Femur (tissue), 1 donor: ENCODE measurements around the gene NAPB.
A peak's percentile ranks its signal among the peaks of the same experiment; 100 is the strongest.

Experiments
- DNase-seq: peaks from one replicate; pipeline ENCODE4 v3.0.0-alpha.2; 2017

Gene NAPB

GRCh38 chr20:23340524-23340923 lies 80.8 kb downstream of the NAPB start:
- DNase-seq: peak; percentile 81

- no peak for DNase-seq
Measured at GRCh38 chr20:23339986-23340385, 81.3 kb downstream of the NAPB start.

- no peak for DNase-seq
Measured at GRCh38 chr20:23337312-23337711, 84.0 kb downstream of the NAPB start.

GRCh38 chr20:23336476-23336875 lies 84.8 kb downstream of the NAPB start:
- DNase-seq: no peak

- no peak for DNase-seq
Measured at GRCh38 chr20:23335521-23335920, 85.8 kb downstream of the NAPB start.

GRCh38 chr20:23334111-23334510 lies 87.2 kb downstream of the NAPB start:
- no peak for DNase-seq

- no peak for DNase-seq
Measured at GRCh38 chr20:23332467-23332866, 88.8 kb downstream of the NAPB start.

- DNase-seq: no peak
Measured at GRCh38 chr20:23331450-23332350, 89.6 kb downstream of the NAPB start.

- no peak for DNase-seq
Measured at GRCh38 chr20:23327617-23328333, 93.5 kb downstream of the NAPB start.

GRCh38 chr20:23326774-23327173 lies 94.5 kb downstream of the NAPB start:
- no peak for DNase-seq

GRCh38 chr20:23325107-23325506 lies 96.2 kb downstream of the NAPB start:
- DNase-seq: no peak
